NCI-H1105 treated with DMSO at 0.1 percent for 48 hours (cell line): ENCODE data around the gene RPL22.

Experiments
- DNase-seq: peaks from one replicate; lab custom pipeline; 2025; lab: John Stamatoyannopoulos, UW

RPL22 gene

GRCh38 chr1:6172549-6172948, 26.8 kb downstream of the RPL22 start:
- DNase-seq, result no peak

- no peak for DNase-seq
These were observed 27.8 kb downstream of the RPL22 start for GRCh38 chr1:6171548-6172124.

GRCh38 chr1:6170742-6171201, 28.6 kb downstream of the RPL22 start:
- no peak for DNase-seq

DNA sequence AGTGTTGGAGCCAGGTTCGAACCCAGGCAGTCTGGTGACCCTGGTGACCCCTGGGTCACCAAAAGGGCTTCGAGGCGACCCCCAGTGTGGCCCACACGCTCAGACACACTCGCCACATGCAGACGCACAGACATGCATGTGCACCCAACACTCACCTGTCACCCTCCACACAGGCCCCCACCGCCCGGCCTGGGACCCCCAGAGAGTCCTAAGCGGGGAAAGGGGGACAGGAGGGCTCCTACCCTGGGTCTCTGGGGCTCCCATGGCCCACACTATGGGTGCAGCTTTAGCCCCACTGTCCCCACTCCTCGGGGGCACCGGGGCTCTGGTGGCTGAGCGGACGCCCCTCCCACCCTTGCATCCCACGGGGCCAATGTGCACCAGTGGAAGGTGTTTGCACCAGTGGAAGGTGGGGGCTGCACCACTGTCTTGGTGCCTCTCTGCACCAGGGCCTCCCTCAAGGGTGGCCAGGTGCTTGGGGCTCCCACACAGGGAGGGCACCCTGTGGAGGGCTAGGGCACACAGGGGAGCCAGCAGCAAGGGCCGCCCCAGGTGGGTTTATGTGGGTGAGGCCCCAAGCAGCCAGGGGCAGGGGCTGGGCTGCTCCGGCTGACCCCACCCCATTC, 29.2 kb downstream of the RPL22 start:
- no peak for DNase-seq

- no peak for DNase-seq
These were observed 30.3 kb downstream of the RPL22 start for GRCh38 chr1:6168947-6169586.

GRCh38 chr1:6167391-6168303, 31.7 kb downstream of the RPL22 start:
- no peak for DNase-seq

- no peak for DNase-seq
These were observed 32.6 kb downstream of the RPL22 start for GRCh38 chr1:6166655-6167390.

DNA sequence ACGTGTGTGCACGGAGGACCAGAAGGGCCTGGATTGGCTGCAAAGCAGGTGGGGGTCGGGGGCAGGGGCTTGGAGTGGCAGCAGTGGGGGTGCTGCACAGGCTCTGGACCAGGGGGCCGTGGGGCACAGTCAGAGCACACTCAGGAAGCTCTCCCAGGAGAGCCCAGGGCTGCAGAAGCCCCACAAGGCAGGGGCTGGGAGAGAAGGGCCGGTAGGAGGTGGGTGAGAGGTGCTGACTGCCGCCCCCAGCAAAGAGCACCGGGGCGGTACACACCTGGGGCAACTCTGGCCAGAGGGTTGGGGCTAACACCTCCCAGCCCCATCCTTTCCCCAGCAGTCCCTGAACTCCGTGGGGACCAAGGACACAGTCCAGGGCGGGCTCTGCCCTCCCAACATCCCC, 33.2 kb downstream of the RPL22 start:
- DNase-seq, result no peak

GRCh38 chr1:6165441-6165985, 33.9 kb downstream of the RPL22 start:
- DNase-seq, result no peak

DNA sequence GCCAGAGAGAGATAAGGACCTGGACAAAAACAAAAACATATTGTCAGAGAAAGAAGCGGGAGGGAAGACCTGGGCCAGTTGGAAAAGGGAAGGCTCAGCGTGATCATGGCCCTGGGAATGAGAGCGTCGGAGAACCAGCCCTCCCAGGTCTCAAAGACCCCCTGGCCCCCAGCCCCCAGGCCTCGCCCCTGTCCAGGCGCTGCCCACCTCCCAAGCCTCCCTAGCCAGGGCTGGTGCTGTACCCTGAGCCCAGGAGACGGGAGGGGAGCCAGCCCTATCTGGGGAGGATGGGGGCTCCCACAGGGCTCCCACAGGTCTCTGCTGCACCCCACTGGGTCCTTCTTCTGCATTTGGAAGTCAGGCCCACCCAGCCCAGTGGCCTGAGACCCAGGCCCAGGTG, 34.4 kb downstream of the RPL22 start:
- no peak for DNase-seq

GRCh38 chr1:6163973-6164617, 35.3 kb downstream of the RPL22 start:
- no peak for DNase-seq

- DNase-seq, result peak; percentile 92
These were observed 36.0 kb downstream of the RPL22 start for GRCh38 chr1:6163191-6163972.

- DNase-seq, result peak; percentile 92
These were observed 36.6 kb downstream of the RPL22 start for GRCh38 chr1:6162773-6163172.

DNA sequence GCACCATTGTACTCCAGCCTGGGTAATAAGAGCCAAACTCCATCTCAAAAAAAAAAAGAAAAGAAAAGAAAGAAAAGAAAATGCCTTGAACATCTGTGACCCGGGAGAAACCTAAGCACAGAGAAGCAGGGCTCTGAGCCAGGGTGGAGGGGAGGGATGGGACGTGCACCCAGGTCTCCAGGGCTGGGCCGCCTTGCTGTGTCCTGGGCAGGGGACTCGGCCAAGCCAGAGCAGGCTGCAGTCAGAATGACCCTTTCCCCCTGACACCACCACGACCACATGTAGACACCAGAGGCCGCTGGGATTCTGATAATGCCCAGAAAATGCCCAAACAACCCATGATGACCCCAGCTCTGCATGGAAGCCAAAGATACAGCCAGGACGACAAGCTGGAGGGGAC, 37.1 kb downstream of the RPL22 start:
- DNase-seq, result no peak

DNA sequence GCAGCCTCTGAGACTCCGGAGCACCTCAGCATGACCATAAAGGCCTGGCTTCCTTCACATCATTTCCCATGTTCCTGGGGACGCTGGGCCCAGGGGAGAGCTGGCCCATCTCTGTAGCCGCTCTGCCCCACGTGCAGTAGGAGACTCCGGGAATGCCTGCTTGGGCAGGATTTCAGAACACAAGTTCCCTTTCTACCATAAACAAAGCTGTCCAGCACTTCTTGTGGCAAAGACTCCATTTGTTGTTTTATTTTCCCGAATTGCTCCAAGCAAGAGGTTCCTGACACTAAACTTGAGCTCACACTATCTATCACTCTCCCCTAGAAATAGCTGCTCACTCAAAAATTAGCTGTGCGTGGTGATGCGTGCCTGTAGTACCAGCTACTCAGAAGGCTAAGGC, 41.2 kb downstream of the RPL22 start:
- DNase-seq, result no peak

- no peak for DNase-seq
These were observed 41.7 kb downstream of the RPL22 start for GRCh38 chr1:6157528-6158174.

GRCh38 chr1:6157132-6157527, 42.3 kb downstream of the RPL22 start:
- DNase-seq, result no peak

DNA sequence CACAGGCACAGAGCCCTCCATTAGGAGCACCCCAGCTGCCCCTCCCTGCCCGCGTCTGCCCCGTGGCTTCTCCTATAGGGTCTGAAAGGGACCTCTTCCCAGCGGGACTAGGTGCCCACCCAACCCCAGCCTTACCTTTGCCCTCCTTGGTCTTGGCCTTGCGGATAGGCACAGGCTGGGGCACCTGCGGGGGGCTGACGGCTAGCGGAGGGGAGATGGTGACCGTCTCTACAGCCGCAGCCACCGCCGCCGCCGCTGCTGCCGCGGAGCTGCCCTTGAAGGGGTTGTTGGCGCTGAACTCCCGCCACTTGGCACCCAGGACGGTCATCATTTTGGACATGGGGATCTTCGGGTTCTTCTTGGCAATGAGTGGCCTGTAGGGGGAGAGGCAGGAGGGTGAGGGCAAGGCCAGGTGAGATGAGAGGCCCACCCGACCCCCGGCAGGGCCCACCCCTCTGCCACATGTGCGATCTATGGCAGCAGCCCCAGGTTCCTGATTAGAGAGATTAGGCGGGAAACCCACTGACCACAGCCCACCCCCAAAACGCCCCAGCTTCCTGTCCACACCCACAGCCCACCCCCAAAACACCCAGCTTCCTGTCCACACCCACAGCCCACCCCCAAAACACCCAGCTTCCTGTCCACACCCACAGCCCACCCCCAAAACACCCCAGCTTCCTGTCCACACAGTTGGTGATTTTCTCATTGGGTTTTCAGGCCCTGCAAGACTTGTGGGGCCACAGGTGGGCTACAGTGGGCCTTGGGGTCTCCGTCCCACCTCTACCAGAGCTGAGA, 44.7 kb downstream of the RPL22 start:
- no peak for DNase-seq

- DNase-seq, result no peak
These were observed 46.5 kb downstream of the RPL22 start for GRCh38 chr1:6152882-6153281.
